Calu3 (cell line): ENCODE results near the gene FBLN2. TPM values are rescaled to one million over a fixed set of nuclear protein-coding genes. Genes with fewer than 3 reads are reported as not detected.

ENCODE experiments used
- BruUV-seq: library from RNA; stranded (reverse); fragments of 400-500 nt; replicated peaks from 2 replicates; lab custom pipeline; 2021; lab: Mats Ljungman, UMichigan
- CTCF ChIA-PET: fragments of 300-600 bp; sonication (Branson Sonifier 250); formaldehyde crosslinking; loops from one replicate; lab custom pipeline; 2022; ENCODE audit warnings: antibody characterized with exemption; lab: Charles Lee
- DNase-seq: peaks from one replicate; pipeline ENCODE4 v3.0.0; 2022
- H3K27ac Mint-ChIP-seq: one replicate; pipeline ENCODE4 v1.8.0; 2022; ENCODE audit warnings: mixed read lengths; ENCODE audit not compliant: unreplicated experiment
- H3K27me3 Mint-ChIP-seq: one replicate; pipeline ENCODE4 v1.8.0; 2022; ENCODE audit warnings: mixed read lengths; ENCODE audit not compliant: unreplicated experiment
- H3K36me3 Mint-ChIP-seq: one replicate; pipeline ENCODE4 v1.8.0; 2022; ENCODE audit warnings: mild to moderate bottlenecking, moderate library complexity, mixed read lengths; ENCODE audit not compliant: insufficient read depth, unreplicated experiment
- H3K4me1 Mint-ChIP-seq: one replicate; pipeline ENCODE4 v1.8.0; 2022; ENCODE audit warnings: mild to moderate bottlenecking, low read depth, mixed read lengths; ENCODE audit not compliant: unreplicated experiment
- H3K4me3 Mint-ChIP-seq: one replicate; pipeline ENCODE4 v1.8.0; 2022; ENCODE audit warnings: mild to moderate bottlenecking, low read depth, moderate library complexity, mixed read lengths; ENCODE audit not compliant: unreplicated experiment
- H3K9me3 Mint-ChIP-seq: one replicate; pipeline ENCODE4 v1.8.0; 2022; ENCODE audit warnings: low read depth, mixed read lengths; ENCODE audit not compliant: unreplicated experiment
- CTCF ChIP-seq: fragments of 200-600 bp; IDR thresholded peaks from one replicate; pipeline ENCODE4 v1.8.0; 2022; ENCODE audit warnings: antibody characterized with exemption; ENCODE audit not compliant: unreplicated experiment
- intact Hi-C: fragments of 100-400 bp; cut with micrococcal nuclease; formaldehyde crosslinking; loops from one replicate; pipeline ENCODE4 v1.10.0; 2022; ENCODE audit not compliant: unreplicated experiment
- total RNA-seq: library from RNA; stranded (reverse); gene quantifications from 2 replicates; pipeline ENCODE4 v1.2.3, GENCODE V29; 2022

The FBLN2 gene
- total RNA-seq, 1 experiment from 2014 or later: not detected

- DNase-seq: no peak
- CTCF ChIA-PET: no interaction called here
- no peaks in the 10 kb centered on the region for H3K4me1 Mint-ChIP-seq
- no peak overlapping the region for H3K4me3 Mint-ChIP-seq
- intact Hi-C loops: no loop called here
- BruUV-seq: no TSS peak
- peaks cover 41% of the 10 kb centered on the region for H3K27me3 Mint-ChIP-seq
- H3K36me3 Mint-ChIP-seq: no peaks in the 10 kb centered on the region
- TF ChIP-seq CTCF: no peak
- no peaks in the 10 kb centered on the region for H3K9me3 Mint-ChIP-seq
- no peak overlapping the region for H3K27ac Mint-ChIP-seq
These were observed 119.2 kb downstream of the FBLN2 start for GRCh38 chr3:13668136-13668535.

- Mint-ChIP-seq H3K27ac (no peak overlapping the region), H3K36me3 (no peaks in the 10 kb centered on the region), H3K4me3 (no peak overlapping the region), H3K27me3 (peaks cover 54% of the 10 kb centered on the region), H3K4me1 (no peaks in the 10 kb centered on the region), H3K9me3 (no peaks in the 10 kb centered on the region)
- TF ChIP-seq CTCF: no peak
- DNase-seq: no peak
- CTCF ChIA-PET: no interaction called here
- intact Hi-C loops: no loop called here
- no TSS peak for BruUV-seq
These were observed 120.5 kb downstream of the FBLN2 start for GRCh38 chr3:13669457-13669856.

- Mint-ChIP-seq H3K36me3 (no peaks in the 10 kb centered on the region), H3K4me3 (no peak overlapping the region), H3K27me3 (peaks cover 63% of the 10 kb centered on the region), H3K27ac (no peak overlapping the region), H3K4me1 (no peaks in the 10 kb centered on the region), H3K9me3 (no peaks in the 10 kb centered on the region)
- CTCF ChIA-PET: interaction anchor here (1.3 kb wide), 1 partner anchor 12 kb away, joined by 4 read pairs; no protein-coding TSS in a partner anchor
- no TSS peak for BruUV-seq
- intact Hi-C loops: no loop called here
- DNase-seq: no peak
- TF ChIP-seq CTCF: no peak
These were observed 121.4 kb downstream of the FBLN2 start for GRCh38 chr3:13670292-13670691.

GRCh38 chr3:13671482-13672233 lies 122.7 kb downstream of the FBLN2 start:
- Mint-ChIP-seq H3K36me3 (no peaks in the 10 kb centered on the region), H3K9me3 (no peaks in the 10 kb centered on the region), H3K27ac (no peak overlapping the region), H3K4me3 (no peak overlapping the region), H3K4me1 (no peaks in the 10 kb centered on the region), H3K27me3 (peaks cover 75% of the 10 kb centered on the region)
- no TSS peak for BruUV-seq
- intact Hi-C loops: no loop called here
- DNase-seq: no peak
- no peak for TF ChIP-seq CTCF
- CTCF ChIA-PET: no interaction called here
